ENCODE measurements around the gene ZNF582. TPM values are rescaled to one million over a fixed set of nuclear protein-coding genes. Genes with fewer than 3 reads are reported as not detected.

ZNF582 gene
- 1.2 and 4.2 TPM in 2 replicates for total RNA-seq

DNA sequence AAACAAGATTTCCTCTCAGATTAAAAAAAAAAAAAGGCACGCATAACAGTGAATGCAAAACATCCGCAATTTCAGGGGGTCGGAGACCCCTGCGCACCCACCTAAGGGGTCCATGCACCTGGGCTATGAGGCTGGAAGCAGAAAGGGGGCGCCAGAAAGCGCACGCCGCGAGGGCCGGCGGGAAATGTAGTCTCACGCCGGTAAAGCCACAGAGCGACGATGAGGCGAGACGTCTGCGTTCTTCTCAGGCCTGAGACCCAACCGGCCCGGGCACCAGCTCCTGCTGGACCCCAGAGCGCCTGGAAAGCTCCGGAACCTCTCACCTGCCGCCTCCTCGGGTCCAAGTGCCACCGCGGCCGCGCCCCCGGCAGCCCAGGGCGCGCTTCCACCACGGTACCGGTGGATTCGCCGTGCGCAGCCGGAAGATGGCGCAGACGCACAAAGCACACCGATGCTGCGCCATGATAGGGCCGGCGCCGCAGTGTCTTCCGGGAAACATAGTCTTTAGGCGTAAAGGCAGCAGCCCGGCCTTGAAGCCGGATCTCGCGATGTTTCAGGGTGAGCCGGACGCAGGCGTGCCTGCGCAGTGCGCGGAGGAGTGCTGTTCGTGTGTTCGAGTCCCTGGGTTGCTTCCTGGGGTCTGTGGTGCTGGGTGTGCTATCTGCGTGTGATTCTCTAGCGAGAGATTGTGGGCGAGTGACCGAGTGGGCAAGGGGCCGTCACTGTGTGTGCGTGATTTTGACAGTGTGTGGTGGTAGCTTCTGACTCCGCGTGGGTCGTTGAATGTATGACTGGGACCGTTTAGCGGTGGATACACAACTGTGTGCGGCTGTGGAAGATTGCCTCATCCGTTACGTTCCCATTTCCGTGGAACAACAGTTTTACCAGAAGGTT lies at the start of gene ZNF582:
TSS of gene ZNF582 (minus strand) at position 416 of the 894 bp plus-strand sequence. CDS start 1,782 bp downstream, outside the sequence.
- DNase-seq (ENCODE audit: low read depth), result peak; percentile 92

DNA sequence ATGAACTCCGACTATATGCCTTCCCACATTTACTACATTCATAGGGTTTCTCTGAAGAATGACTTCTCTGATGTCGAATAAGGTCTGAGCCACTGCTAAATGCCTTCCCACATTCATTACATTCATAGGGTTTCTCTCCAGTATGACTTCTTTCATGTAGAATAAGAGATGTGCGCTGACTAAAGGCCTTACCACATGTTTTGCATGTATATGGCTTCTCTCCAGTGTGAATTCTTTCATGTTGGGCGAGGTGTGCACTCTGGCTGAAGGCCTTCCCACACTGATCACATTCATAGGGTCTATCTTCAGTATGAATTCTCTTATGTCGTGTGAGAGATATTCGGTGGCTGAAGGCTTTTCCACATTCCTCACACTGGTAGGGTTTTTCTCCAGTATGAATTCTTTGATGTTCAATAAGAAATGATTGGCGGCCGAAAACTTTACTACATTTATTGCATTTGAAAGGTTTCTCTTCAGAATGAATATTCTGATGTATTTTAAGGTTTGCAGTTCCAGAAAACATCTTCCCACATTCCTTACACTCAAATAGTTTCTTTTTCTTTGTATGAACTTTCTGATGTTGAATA lies 48.0 kb upstream of the ZNF582 start:
- DNase-seq (ENCODE audit: low read depth), result no peak

DNA sequence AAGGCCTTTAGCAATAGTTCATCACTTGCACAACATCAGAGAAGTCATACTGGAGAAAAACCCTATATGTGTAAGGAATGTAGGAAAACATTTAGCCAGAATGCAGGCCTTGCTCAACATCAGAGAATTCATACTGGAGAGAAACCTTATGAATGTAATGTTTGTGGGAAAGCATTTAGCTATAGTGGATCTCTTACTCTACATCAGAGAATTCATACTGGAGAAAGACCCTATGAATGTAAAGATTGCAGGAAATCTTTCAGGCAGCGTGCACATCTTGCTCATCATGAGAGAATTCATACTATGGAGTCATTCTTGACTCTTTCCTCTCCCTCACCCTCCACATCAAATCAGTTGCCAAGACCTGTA lies 30.6 kb upstream of the ZNF582 start:
- DNase-seq (ENCODE audit: low read depth), result no peak

DNA sequence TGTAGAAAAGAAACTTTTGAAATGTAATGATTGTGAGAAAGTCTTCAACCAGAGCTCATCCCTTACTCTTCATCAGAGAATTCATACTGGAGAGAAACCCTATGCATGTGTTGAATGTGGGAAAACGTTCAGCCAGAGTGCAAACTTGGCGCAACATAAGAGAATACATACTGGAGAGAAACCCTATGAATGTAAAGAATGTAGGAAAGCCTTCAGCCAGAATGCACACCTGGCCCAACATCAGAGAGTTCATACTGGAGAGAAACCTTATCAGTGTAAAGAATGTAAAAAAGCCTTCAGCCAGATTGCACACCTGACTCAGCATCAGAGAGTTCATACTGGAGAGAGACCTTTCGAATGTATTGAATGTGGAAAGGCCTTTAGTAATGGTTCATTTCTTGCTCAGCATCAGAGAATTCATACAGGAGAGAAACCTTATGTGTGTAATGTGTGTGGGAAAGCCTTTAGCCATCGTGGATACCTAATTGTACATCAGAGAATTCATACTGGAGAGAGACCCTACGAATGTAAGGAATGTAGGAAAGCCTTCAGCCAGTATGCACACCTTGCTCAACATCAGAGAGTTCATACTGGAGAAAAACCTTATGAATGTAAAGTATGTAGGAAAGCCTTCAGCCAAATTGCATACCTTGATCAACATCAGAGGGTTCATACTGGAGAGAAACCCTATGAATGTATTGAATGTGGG lies 30.1 kb upstream of the ZNF582 start:
- DNase-seq (ENCODE audit: low read depth), result no peak

DNA sequence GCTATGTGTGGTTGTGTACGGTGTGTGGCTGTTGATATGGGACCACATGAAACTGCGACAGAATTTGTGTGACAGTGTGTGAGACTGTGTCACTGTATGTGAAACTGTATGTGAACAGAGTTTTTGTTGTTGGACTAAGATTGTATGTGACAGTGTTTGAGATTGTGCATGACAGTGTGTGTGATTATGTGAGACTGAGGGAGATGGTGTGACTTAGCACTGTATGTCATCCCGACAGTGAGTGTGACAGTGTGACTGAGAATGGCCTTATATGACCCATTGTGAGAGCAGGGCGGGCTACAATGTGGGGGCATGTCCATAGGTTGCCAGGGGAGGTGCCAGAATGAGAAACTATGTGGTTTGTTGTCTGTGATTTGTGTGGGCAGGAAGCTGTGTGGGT lies 11.7 kb upstream of the ZNF582 start:
- DNase-seq (ENCODE audit: low read depth), result no peak

DNA sequence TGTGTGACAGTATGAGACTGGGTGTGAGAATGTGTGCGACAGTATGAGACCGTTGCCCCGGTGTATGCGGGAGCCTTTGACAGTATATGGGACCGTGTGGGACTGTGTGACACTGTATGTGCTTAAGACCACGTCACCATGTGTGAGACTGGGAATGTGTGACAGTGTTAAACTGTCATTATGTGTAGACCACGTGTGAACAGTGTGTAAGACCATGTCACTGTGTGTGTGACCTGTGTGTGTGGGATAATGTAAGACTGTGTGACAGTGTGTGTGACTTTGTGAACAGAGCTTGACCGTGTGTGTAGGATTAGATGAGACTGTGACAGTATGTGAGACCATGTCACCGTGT lies 11.3 kb upstream of the ZNF582 start:
- no peak for DNase-seq (ENCODE audit: low read depth)

DNA sequence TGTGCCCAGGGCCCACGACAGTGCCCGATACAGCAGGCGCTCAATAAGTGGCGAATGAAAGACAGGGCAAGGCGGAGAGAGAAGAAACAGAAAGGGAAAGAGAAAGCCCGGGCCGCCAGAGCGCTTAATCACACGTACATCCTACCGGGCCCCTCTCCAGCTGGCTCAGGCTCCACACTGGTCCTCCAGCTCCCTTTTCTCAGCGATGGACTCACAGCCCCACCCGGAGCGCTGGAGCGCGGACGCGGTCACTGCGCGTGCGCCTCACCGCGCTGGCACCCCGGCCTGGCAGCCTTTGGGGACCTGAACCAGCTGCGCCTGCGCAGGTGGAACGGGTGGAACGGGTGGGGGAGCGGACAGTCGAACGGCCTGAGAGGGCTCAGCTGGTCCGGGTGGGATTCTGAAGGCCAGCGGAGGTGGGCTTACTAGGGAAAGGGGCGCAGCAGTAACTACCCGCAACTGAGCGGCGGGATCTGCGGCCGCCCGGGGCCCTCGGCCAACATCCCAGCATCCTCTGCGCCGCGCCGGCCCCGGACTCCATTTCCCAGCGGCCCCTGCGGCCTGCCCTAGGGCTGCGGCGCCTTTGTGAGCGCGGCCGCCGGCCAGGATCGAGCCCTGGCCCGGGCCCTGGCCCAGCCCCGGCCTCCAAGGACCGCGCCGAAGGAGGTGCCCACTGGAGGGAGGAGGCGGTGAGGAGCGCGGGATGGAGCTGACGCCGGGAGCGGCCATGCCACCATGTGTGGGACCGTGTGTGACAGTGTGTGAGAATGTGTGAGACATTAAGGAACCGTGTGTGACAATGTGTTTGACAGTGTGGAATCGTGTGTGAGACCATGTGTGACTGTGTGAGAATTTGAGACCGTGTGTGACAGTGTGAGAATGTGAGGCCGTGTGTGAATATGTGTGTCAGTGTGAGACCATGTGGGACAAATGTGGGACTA lies 10.7 kb upstream of the ZNF582 start, which contains the start of gene ZNF583:
TSS of gene ZNF583 (plus strand) at position 569 of the 941 bp plus-strand sequence. CDS start 2,783 bp downstream, outside the sequence.
- peak; percentile 86 for DNase-seq (ENCODE audit: low read depth)

DNA sequence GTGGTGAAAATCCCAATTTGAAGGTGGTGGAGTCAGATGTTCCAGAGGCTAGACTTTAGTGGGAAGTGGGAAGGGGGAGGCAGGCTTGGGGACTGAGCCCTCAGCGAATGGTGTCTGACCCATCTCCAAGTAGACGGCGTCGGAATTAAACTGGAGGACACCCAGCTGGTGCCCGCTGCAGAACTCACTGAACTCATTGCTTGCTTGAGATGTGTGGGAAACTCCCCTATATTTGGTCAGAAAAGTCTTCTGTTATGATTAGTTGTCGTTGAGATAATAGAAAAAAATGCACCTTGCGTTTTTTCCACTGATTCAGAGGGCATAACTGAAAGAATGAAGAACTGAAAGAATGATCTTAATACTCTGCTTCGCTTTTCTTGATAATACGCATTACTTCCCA lies 9.9 kb upstream of the ZNF582 start:
- no peak for DNase-seq (ENCODE audit: low read depth)

DNA sequence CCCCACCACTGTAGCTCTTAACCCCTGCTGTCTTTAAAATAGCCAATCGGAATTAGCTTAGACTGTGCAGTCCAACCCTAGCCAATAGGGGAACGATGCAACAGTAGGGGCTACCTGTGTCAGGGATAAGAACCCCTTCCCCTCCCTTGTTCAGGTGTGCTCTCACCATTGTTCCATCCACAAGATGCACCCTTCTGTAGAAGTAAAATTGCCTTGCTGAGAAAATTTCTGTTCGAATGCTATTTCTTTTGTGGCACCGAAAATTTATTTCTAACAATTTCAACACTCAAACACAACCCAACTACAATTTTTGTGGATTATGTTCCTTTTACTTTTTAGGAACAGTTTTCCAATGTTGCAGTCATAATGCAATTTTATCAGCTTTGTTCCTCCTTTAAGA lies 7.2 kb upstream of the ZNF582 start:
- DNase-seq (ENCODE audit: low read depth), result no peak

DNA sequence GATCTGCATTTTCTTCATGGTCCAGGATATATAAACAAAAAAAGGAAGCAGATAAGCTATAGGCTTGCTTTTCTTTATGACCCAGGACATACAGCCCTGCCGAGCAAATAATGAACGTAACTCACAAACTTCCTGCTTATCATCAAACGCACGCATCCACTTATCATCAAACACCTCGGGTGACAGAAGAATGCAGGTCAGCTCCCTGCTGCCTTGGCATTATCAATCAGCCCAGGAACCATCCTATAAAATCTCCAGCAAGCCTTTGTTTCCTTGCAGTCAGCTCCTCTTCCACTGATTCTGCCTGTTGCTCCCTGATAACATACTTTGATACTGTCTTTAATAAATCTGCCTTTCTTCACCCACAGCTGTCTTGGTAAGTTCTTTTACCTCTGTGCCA lies 5.5 kb upstream of the ZNF582 start:
- DNase-seq (ENCODE audit: low read depth), result no peak

DNA sequence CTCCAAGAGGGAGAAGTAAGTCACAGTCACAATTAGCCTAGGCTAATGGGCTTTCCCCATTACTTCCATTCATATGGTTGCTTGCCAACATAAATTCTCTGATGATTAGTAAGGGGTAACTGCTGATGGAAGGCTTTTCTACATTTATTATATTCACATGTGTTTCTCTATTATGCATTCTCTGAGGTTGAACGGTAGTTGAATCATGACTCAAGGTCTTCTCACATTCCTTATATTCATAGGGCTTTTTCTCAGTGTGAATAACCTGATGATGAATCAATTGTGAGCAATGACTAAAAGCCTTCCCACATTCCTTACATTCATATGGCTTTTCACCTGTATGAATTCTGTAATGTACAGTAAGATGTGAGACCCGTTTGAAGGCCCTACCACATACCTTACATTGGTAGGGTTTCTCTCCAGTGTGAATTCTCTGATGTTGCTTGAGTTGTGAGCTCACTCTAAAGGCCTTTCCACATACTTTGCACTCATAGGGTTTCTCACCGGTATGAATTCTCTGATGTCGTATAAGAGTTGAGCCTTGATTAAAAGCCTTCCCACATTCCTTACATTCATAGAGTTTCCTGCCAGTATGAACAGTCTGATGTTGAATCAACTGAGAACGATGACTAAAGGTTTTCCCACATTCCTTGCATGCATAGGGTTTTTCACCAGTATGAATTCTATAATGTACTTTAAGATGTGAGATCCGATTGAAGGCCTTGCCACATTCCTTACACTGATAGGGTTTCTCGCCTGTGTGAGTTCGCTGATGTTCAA lies 9.3 kb downstream of the ZNF582 start:
- no peak for DNase-seq (ENCODE audit: low read depth)

DNA sequence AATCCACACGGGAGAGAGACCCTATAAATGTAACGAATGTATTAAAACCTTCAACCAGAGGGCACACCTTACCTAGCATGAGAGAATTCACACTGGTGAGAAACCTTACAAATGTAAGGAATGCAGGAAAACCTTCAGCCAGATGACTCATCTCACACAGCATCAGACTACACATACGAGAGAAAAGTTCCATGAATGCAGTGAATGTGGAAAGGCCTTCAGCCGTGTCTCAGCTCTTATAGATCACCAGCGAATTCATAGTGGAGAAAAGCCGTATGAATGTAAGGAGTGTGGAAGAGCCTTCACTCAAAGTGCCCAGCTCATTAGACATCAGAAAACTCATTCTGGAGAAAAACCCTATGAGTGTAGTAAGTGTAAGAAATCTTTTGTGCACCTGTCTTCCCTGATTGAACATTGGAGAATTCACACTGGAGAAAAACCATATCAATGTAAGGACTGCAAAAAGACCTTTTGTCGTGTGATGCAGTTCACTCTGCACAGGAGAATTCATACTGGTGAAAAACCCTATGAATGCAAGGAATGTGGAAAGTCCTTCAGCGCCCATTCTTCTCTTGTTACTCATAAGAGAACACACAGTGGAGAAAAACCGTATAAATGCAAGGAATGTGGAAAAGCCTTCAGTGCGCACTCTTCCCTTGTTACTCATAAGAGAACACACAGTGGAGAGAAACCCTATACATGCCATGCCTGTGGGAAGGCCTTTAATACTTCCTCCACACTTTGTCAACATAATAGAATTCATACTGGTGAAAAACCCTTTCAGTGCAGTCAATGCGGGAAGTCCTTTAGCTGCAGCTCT lies 16.0 kb downstream of the ZNF582 start:
- no peak for DNase-seq (ENCODE audit: low read depth)

DNA sequence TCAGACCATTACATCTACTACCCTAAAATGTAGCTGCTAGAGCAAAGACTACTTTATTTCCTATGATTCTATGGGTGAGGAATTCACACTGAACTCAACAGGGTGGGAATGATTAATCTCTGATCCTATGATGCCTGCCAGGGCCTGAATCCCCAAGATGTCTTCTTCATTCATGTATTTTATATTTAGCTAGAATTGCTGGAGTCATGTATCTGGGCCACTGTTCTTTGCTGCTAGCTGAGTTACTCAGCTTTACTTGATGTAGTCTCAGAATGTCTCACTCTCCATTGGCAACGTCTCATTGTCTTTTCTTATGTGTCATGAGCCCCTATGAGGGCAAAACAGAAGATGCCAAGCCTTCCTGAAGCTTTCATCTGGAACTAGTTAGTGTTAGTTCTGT lies 21.1 kb downstream of the ZNF582 start:
- no peak for DNase-seq (ENCODE audit: low read depth)

DNA sequence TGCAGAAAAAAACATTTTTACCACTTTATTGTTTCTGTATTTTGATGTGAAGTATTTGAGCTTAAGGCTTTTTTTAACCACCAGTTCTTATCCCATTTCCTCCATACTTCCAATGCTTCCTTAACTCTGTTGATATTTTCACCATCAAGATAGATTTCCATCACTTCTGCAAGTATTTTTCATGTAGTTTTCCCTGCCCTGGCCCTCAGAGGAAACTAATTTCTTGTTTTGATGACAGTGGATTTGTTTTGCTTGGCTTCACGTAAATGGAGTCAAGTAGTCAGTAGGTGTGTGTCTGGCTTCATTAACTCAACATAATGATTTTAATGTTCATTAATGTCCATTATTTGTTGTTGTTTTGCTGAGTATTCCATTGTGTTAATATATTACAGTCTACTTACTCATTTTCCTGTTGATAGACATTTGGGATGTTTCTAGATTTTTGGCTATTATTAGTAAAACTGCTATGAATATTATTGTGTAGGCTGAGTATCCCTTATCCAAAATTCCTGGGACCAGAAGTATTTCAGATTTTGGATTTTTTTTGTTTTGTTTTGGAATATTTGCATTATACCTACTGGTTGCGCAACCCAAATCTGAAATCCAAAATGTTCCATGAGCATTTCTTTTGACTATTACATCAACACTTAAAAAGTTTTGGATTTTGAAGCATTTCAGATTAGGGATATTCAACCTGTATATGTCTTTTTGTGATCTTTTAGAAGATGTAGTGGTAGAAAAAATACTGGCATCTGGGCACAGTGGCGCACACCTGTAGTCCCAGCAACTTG lies 23.3 kb downstream of the ZNF582 start:
- no peak for DNase-seq (ENCODE audit: low read depth)

DNA sequence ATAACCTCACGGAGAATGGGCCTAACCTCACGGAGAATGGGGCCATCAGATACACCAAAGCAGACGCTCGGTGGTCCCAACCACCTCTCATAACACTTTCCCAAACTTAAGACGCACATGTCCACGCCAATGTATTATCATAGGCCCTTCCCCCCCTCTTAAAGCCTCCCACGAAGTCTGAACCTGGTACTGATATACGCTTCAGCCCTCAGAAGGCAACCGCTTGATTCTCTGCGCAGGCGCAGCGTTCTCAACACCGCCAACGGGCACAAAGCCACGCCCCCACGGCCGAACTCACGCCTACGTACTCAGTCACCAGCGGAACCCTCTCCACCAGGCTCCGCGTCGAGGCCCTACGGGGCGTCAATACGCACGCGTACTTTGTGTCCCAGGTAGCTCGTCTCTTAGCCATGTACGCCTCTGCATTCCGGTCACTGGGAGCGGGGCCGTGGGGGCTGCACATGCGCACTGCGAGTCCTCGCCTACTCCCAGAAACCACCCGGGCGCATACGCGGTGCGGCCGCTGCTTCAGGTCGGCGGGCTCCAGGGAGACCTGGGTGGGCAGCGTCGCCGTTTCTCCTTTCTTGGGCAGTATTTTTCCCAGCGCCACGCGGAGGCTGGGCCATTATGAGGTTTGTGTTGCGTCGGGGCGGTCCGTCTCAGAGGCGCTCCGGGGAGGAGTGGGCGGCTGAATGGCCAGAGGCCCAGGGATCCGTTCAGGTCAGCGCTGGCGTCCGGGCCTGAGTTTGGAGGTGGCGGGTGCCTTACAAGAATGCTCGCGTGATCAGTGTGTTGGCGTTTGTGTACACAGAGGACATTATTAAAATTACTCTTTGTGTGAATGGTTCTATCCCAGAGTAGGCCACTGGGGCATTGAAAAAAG lies 25.3 kb downstream of the ZNF582 start:
- DNase-seq (ENCODE audit: low read depth), result peak; percentile 87

DNA sequence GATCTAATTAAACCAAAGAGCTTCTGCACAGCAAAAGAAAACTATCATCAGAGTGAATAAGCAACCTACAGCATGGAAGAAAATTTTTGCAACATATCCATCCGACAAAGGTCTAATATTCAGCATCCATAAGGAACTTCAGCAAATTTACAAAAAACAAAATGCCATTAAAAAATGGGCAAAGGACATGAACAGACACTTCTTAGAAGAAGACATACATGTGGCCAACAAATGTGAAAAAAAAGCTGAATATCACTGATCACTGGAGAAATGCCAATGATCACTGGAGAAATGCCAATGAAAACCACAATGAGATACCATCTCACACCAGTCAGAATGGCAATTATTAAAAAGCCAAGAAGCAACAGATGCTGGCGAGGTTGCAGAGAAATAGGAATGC lies 32.5 kb downstream of the ZNF582 start:
- DNase-seq (ENCODE audit: low read depth), result no peak

DNA sequence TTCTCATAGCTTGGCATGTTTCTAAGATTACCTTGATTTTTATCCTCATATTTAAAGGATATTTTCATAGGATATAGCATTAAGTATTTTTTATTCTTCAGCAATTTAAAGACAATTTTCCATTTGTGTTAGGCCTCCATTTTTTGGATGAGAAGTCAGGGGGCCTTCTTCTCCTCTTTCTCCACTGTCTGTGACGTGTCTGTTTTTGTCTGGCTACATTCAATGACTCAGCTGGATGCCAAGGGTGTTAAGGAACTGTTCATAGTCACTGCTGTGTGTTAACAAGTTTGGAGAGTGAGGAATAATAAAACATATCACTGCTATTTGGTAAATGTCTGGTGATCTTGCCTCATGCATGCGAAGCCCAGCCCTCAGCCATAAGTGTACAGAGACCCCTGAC lies 36.4 kb downstream of the ZNF582 start:
- DNase-seq (ENCODE audit: low read depth), result no peak

DNA sequence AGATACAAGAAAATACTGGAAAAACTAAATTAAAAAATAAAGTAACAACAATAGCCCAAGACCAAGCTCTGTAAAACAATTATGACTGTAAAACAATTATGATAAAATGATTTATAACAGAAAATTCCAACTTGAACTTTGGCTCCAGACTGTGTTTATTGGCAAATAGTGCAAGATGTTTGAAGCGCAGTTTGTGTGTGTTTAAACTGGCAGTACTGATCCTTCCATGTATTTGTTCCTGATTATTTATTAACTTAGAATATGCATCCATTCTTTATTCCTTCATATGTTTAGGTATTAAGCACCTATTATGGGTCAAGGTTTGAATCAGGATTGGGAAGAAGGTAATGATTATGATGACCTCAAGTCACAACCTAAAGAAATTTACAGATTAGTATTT lies 37.8 kb downstream of the ZNF582 start:
- DNase-seq (ENCODE audit: low read depth), result no peak

All from renal cortical epithelial cell (primary cell).